DOHH2 (cell line): ENCODE measurements around the gene MT1F.

Experiments
- H3F3A ChIP-seq: fragments of 200-600 bp; sonication (generic), shearing (Covaris generic); 2 replicates; pipeline ENCODE4 v1.6.0; 2016; ENCODE audit warnings: antibody characterized with exemption, mild to moderate bottlenecking; ENCODE audit not compliant: control insufficient read depth, insufficient read depth
- H3K27ac ChIP-seq: fragments of 200-600 bp; sonication (generic); 2 replicates; pipeline ENCODE4 v1.5.1; 2014; ENCODE audit warnings: low read depth, mild to moderate bottlenecking, low read length, moderate library complexity
- H3K27me3 ChIP-seq: fragments of 200-600 bp; sonication (generic); 2 replicates; pipeline ENCODE4 v1.6.1; 2014; ENCODE audit warnings: mild to moderate bottlenecking, low read length, mixed read lengths; ENCODE audit not compliant: control insufficient read depth
- H3K36me3 ChIP-seq: fragments of 200-600 bp; sonication (generic); 2 replicates; pipeline ENCODE4 v1.6.1; 2014; ENCODE audit warnings: mild to moderate bottlenecking, low read length, moderate library complexity, mixed read lengths; ENCODE audit not compliant: control insufficient read depth
- H3K4me1 ChIP-seq: fragments of 200-600 bp; sonication (generic); 2 replicates; pipeline ENCODE4 v1.6.1; 2014; ENCODE audit warnings: mild to moderate bottlenecking, low read length, mixed read lengths; ENCODE audit not compliant: control insufficient read depth
- H3K4me2 ChIP-seq: fragments of 200-600 bp; sonication (generic); 2 replicates; pipeline ENCODE4 v1.6.0; 2014; ENCODE audit warnings: mild to moderate bottlenecking, low read length, moderate library complexity
- H3K4me3 ChIP-seq: fragments of 200-600 bp; sonication (generic); 2 replicates; pipeline ENCODE4 v1.5.1; 2014; ENCODE audit warnings: mild to moderate bottlenecking, low read length, mixed read lengths
- H3K79me2 ChIP-seq: fragments of 200-600 bp; sonication (generic); 2 replicates; pipeline ENCODE4 v1.6.1; 2014; ENCODE audit warnings: mild to moderate bottlenecking, low read length, mixed read lengths; ENCODE audit not compliant: control insufficient read depth
- H3K9me2 ChIP-seq: fragments of 200-600 bp; sonication (generic); replicated peaks from 2 replicates; pipeline ENCODE4 v1.6.1; 2014; ENCODE audit warnings: mild to moderate bottlenecking, low read length, mixed read lengths; ENCODE audit not compliant: control insufficient read depth
- H3K9me3 ChIP-seq: fragments of 200-600 bp; sonication (generic); 2 replicates; pipeline ENCODE4 v1.6.1; 2014; ENCODE audit warnings: antibody characterized with exemption, low read length, mixed read lengths; ENCODE audit not compliant: control insufficient read depth, insufficient read depth
- H4K20me1 ChIP-seq: fragments of 200-600 bp; sonication (generic); 2 replicates; pipeline ENCODE4 v1.6.0; 2014; ENCODE audit warnings: low read depth, mild to moderate bottlenecking, antibody characterized with exemption, low read length, moderate library complexity; ENCODE audit not compliant: control insufficient read depth, insufficient read depth
- CTCF ChIP-seq: fragments of 200-600 bp; sonication (generic); IDR thresholded peaks from one replicate; pipeline ENCODE4 v1.5.1; 2014; ENCODE audit warnings: antibody characterized with exemption, mild to moderate bottlenecking, low read depth, low read length; ENCODE audit not compliant: poor library complexity, severe bottlenecking
- EZH2phosphoT487 ChIP-seq: fragments of 200-600 bp; sonication (generic); IDR thresholded peaks from 2 replicates; pipeline ENCODE4 v1.6.1; 2017; ENCODE audit warnings: borderline replicate concordance, mild to moderate bottlenecking, antibody characterized with exemption, low read length, moderate library complexity, mixed read lengths

MT1F gene

DNA sequence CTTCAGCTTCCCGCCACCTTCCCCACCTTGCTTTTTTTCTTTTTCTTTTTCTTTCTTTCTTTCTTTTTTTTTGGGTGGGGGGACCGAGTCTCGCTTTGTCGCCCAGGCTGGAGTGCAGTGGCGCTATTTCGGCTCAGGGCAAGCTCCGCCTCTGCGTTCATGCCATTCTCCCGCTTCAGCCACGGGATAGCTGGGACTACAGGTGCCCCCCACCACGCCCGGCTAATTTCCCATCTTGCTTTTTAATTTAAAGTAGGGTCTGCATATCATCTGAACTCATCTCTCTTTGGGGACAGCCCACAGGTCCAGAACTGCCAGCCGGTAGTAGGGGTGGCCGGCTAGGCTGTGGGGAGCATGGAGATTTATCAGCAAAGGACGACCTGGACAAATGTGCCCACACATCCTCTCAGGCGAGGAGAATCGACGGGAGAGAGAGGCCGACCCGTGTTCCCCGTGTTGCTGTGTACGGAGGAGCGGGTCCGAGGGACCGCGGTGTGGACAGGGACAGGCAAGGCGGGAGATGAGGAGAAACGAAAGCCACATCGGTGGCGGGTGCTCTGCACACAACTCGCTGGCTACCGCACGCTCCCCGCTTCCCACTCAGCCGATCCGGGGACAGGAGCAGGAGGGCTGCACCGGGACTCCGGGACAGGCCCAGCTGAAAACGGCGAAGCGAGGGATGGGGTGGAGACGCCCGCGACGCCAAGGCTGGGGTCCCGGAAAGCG is 22.9 kb upstream of the MT1F start:
- Histone ChIP-seq H3K9me2 (no peaks in the 10 kb centered on the region), H3K27me3 (peaks cover 63% of the 10 kb centered on the region), H3K36me3 (no peaks in the 10 kb centered on the region), H3K4me2 (no peak overlapping the region), H4K20me1 (no peaks in the 10 kb centered on the region), H3K4me1 (no peaks in the 10 kb centered on the region), H3K79me2 (no peaks in the 10 kb centered on the region), H3K9me3 (no peaks in the 10 kb centered on the region), H3K4me3 (no peak overlapping the region), H3K27ac (no peak overlapping the region), H3F3A (no peaks in the 10 kb centered on the region)
- TF ChIP-seq CTCF (no peak), EZH2phosphoT487 (no peak)

- Histone ChIP-seq H3F3A (no peaks in the 10 kb centered on the region), H3K9me3 (no peaks in the 10 kb centered on the region), H3K4me3 (no peak overlapping the region), H4K20me1 (no peaks in the 10 kb centered on the region), H3K27ac (no peak overlapping the region), H3K27me3 (peaks cover 64% of the 10 kb centered on the region), H3K4me1 (no peaks in the 10 kb centered on the region), H3K4me2 (no peak overlapping the region), H3K79me2 (no peaks in the 10 kb centered on the region), H3K9me2 (no peaks in the 10 kb centered on the region), H3K36me3 (no peaks in the 10 kb centered on the region)
- TF ChIP-seq EZH2phosphoT487, result no peak
- no peak for TF ChIP-seq CTCF
Observed at GRCh38 chr16:56635441-56635967, 22.3 kb upstream of the MT1F start.

GRCh38 chr16:56636616-56637413 is 20.9 kb upstream of the MT1F start:
- Histone ChIP-seq H4K20me1 (no peaks in the 10 kb centered on the region), H3K4me3 (no peak overlapping the region)

More at GRCh38 chr16:56636616-56637413, 20.9 kb upstream of the MT1F start:
- Histone ChIP-seq H3K79me2 (no peaks in the 10 kb centered on the region), H3K4me1 (no peaks in the 10 kb centered on the region), H3K9me3 (no peaks in the 10 kb centered on the region), H3F3A (no peaks in the 10 kb centered on the region), H3K27ac (no peak overlapping the region), H3K4me2 (no peak overlapping the region), H3K27me3 (peaks cover 69% of the 10 kb centered on the region), H3K9me2 (no peaks in the 10 kb centered on the region), H3K36me3 (no peaks in the 10 kb centered on the region)
- TF ChIP-seq EZH2phosphoT487, result no peak
- no peak for TF ChIP-seq CTCF
